GM06990 (cell line): ENCODE data around the gene KCNA5.

Source experiments
- DNase-seq: peaks from one replicate; pipeline ENCODE4 v3.0.0-alpha.2; 2011; ENCODE audit not compliant: insufficient read length; ENCODE audit errors: extremely low read depth
- H3K27me3 ChIP-seq: replicated peaks from 2 replicates; pipeline ENCODE4 v1.6.0; 2011; ENCODE audit warnings: low read length; ENCODE audit not compliant: control insufficient read depth, insufficient read depth
- H3K36me3 ChIP-seq: 2 replicates; pipeline ENCODE4 v1.5.1; 2011; ENCODE audit warnings: low read length; ENCODE audit not compliant: control insufficient read depth, insufficient read depth
- H3K4me3 ChIP-seq: replicated peaks from 2 replicates; pipeline ENCODE4 v1.5.1; 2011; ENCODE audit warnings: low read depth, mild to moderate bottlenecking, control low read depth, low read length
- TF ChIP-seq, protein P1 (sequence below): IDR thresholded peaks from 2 replicates; pipeline ENCODE4 v1.5.1; 2011; ENCODE audit warnings: low read length, control low read depth, mild to moderate bottlenecking, inconsistent platforms; ENCODE audit not compliant: insufficient read depth, poor library complexity, severe bottlenecking

Gene KCNA5

DNA sequence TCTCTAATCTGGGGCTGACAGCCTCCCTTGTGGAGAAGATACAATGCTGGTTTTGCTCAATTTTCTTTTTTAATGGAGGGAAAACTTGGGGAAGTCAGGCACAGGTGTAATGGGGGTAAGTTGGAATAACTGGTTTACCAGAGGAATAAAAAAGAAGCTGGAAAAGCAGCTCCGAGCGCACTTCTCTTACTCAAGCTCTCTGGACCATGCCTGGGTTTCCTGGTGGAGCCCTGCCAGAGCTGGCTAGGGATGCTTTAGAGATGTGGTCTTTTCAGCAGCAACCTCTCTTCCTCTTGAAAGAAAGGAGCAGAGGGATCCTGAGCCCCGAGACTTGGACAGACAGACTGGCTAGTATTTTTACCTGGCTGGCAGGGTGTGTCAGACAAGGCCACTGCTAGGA is 3.9 kb upstream of the KCNA5 start:
- Histone ChIP-seq H3K4me3 (no peak overlapping the region), H3K36me3 (no peaks in the 10 kb centered on the region), H3K27me3 (no peaks in the 10 kb centered on the region; the same call in none of the 2 replicates)
- DNase-seq = no peak
- TF ChIP-seq, protein P1, sequence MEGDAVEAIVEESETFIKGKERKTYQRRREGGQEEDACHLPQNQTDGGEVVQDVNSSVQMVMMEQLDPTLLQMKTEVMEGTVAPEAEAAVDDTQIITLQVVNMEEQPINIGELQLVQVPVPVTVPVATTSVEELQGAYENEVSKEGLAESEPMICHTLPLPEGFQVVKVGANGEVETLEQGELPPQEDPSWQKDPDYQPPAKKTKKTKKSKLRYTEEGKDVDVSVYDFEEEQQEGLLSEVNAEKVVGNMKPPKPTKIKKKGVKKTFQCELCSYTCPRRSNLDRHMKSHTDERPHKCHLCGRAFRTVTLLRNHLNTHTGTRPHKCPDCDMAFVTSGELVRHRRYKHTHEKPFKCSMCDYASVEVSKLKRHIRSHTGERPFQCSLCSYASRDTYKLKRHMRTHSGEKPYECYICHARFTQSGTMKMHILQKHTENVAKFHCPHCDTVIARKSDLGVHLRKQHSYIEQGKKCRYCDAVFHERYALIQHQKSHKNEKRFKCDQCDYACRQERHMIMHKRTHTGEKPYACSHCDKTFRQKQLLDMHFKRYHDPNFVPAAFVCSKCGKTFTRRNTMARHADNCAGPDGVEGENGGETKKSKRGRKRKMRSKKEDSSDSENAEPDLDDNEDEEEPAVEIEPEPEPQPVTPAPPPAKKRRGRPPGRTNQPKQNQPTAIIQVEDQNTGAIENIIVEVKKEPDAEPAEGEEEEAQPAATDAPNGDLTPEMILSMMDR = no peak

DNA sequence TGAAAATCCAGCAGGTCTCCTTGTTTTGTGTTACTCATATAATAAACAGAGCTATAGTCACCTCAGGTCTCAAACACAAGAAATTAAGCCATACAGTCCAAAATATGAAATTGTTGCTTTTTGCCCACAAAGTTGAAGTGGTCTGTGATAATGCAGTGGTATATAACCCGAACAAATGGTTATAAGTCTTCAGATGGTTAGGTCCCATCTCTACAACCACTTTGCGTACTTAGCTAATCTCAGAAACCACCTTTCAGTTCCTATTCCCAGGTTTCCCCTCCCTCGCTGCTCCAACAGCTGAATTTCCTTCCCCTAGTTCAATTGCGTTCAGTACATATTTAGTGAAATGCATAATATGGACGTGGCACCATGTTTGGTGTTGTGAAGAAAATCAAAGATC is 3.3 kb upstream of the KCNA5 start:
- Histone ChIP-seq H3K4me3 (no peak overlapping the region), H3K36me3 (no peaks in the 10 kb centered on the region), H3K27me3 (no peaks in the 10 kb centered on the region; the same call in none of the 2 replicates)
- TF ChIP-seq, protein P1 = no peak
- no peak for DNase-seq

DNA sequence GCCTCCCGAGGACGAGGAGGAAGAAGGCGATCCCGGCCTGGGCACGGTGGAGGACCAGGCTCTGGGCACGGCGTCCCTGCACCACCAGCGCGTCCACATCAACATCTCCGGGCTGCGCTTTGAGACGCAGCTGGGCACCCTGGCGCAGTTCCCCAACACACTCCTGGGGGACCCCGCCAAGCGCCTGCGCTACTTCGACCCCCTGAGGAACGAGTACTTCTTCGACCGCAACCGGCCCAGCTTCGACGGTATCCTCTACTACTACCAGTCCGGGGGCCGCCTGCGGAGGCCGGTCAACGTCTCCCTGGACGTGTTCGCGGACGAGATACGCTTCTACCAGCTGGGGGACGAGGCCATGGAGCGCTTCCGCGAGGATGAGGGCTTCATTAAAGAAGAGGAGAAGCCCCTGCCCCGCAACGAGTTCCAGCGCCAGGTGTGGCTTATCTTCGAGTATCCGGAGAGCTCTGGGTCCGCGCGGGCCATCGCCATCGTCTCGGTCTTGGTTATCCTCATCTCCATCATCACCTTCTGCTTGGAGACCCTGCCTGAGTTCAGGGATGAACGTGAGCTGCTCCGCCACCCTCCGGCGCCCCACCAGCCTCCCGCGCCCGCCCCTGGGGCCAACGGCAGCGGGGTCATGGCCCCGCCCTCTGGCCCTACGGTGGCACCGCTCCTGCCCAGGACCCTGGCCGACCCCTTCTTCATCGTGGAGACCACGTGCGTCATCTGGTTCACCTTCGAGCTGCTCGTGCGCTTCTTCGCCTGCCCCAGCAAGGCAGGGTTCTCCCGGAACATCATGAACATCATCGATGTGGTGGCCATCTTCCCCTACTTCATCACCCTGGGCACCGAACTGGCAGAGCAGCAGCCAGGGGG is 979 bp downstream of the KCNA5 start:
- DNase-seq = no peak
- Histone ChIP-seq H3K27me3 (no peaks in the 10 kb centered on the region; the same call in none of the 2 replicates), H3K4me3 (no peak overlapping the region), H3K36me3 (no peaks in the 10 kb centered on the region)
- TF ChIP-seq, protein P1 = no peak

DNA sequence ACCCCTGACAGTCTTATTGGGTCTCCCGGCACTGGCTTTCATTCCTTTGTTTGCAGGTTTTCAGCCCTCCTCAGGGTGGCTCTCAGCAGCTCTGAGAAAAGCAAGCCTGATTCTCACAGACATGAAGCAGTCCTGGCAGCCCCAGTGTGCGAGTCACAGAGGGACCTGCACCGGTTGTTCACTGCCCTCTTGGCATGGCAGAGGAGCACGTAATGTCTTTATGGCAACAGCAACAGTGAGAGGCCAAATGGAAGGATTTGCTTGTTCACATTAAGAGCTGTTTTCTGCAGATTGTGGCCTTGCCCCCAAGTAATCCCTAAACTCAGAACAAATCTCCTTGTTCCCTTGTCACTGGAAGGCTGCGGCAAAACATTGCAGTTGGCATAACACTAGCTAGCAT is 3.4 kb downstream of the KCNA5 start:
- H3K27me3 ChIP-seq = no peaks in the 10 kb centered on the region; the same call in 1 of the 2 replicates
- DNase-seq = no peak
- TF ChIP-seq, protein P1 = no peak
- no peaks in the 10 kb centered on the region for H3K36me3 ChIP-seq
- H3K4me3 ChIP-seq = no peak overlapping the region

DNA sequence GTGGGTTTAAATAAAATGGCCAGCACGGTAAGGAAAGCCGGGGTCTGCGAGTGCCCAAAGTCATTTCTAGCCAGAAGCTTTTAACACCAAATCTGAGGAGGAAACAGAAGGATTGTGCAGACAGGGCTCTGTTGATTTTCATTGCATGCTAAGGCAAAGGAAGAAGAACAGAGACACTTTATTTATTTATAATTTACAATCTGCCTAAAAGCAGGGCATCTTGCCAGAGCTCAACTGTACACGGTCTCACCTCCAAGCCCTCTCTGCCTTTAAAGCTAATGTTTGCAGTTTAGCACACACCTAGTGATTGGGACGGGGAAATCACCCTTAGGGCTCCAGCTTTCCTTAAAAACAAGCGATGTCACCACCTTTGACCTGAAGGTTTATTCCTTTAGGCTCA is 4.0 kb downstream of the KCNA5 start:
- Histone ChIP-seq H3K4me3 (no peak overlapping the region), H3K27me3 (no peaks in the 10 kb centered on the region; the same call in 1 of the 2 replicates), H3K36me3 (no peaks in the 10 kb centered on the region)
- TF ChIP-seq, protein P1 = no peak
- no peak for DNase-seq

DNA sequence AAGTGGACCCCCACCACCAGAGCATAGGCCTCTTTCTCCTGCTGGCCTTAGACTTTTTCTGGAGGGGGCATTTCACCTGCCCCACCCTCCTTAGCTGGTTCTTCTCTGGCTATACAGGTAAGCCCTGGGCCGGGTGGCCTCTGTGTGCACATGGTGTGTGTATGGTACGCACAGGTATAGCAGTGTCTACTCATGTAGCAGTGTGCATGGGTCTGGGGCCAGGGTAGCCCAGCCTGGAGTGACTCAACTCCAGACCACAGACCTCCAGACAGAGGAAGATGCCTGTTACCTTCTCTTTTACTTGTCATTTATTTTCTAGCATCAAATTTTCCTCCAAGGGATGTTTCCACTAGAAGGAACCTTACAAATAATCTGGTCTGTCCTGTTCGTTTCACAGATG is 6.9 kb downstream of the KCNA5 start:
- H3K36me3 ChIP-seq = no peaks in the 10 kb centered on the region
- H3K4me3 ChIP-seq = no peak overlapping the region
- TF ChIP-seq, protein P1 = no peak
- DNase-seq = no peak
- H3K27me3 ChIP-seq = no peaks in the 10 kb centered on the region
